GM21717 (cell line): ENCODE results near the gene NRN1.
"Not testable (repeated sequence)": the region's sequence is repeated elsewhere in the genome, so short reads cannot be mapped to it uniquely, and the experiment has no call there.

Experiments
- ATAC-seq: cut with Tn5 transposase; IDR thresholded peaks from one replicate; pipeline ENCODE4 v1.9.1; 2021; ENCODE audit warnings: mild to moderate bottlenecking, moderate library complexity; ENCODE audit not compliant: unreplicated experiment

NRN1 gene

GRCh38 chr6:5984150-5985089 is 22.3 kb downstream of the NRN1 start:
- ATAC-seq = no peak

- no peak for ATAC-seq
Observed at GRCh38 chr6:5981126-5982026, 25.3 kb downstream of the NRN1 start.

GRCh38 chr6:5979650-5980420 is 26.9 kb downstream of the NRN1 start:
- ATAC-seq = no peak

GRCh38 chr6:5976811-5977210 is 29.9 kb downstream of the NRN1 start:
- ATAC-seq = no peak

DNA sequence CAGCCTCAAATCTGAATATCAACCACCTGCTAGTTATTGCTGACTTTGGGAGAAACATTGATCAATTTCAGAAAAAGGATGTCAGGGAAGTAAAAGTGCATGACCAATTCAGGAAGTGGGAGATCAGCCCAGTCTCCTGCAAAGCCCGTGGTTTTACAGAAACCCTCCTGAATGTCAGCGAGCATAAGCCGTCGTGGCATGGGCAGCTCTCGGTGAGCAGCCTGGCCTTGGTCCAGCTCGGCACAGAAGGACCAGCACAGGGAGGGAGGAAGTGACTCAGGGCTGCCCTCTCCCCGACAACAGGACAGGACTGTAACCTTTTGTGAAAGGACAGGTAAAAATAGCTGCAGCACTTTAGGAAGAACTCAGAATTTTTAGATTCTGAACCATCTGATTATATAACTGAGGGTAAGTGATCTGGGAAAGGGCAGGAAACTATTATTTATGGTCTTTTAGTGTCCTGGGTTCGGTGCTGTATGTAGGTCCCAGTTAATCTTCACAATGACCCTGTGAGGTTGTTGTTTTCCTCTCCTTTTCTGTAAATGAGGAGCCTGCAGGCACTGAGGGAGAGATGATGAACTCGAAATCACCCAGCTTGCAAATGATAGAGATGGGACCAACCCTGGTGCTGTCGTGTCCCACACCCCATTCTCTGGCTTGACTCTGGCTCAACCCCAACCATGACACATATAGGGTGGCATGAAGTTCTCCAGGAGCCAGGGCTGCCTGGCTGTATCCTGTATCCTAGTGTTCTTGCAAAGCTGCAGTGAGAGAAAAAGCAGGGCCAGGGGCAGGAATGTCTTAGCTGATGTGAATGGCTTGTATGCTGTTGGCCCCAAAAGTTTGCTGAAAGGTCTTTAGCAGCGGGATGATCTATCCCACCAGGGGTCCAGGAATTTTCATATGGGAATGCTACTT is 37.6 kb downstream of the NRN1 start:
- ATAC-seq = no peak

- ATAC-seq = not testable (repeated sequence)
Observed at GRCh38 chr6:5968036-5968435, 38.7 kb downstream of the NRN1 start.

DNA sequence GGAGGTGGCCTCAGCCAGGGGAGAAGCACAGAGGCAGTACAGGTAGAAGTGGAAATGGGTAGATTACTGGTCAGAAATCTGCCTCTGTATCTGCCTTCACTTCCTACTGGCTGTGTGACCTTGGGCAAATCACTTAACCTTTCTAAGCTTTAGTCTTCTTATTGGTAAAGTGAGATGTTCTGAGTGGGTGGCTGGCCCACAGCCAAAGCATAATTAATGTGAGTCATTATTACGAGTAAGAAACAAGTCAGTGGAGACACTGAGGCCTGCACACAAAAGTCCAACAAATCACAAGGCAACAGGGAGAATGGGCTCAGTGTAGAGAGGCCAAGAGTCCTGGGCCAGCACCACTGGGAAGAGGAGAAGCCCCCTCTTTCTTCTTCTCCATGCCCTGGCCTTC is 39.1 kb downstream of the NRN1 start:
- no peak for ATAC-seq

GRCh38 chr6:5962794-5963193 is 43.9 kb downstream of the NRN1 start:
- no peak for ATAC-seq

DNA sequence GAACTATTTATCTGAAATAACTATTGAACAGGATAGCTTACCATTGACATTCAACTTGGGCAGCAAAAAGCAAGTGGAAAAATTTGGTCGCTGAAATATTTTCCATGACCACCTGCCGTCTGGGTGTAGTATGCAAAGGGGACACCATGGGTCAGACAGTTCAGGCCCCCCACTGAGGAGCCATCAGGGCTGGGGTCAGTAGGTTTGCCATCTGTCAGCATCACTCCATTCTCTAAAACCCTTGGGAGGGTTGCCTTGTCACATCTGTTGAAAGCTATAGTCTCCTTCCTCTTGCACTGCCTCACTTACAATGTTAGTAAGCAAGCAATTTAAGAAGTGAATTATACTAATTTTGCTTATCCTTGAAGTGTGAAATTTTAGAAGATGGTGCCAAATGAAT is 44.9 kb downstream of the NRN1 start:
- ATAC-seq = no peak

GRCh38 chr6:5960456-5960855 is 46.3 kb downstream of the NRN1 start:
- no peak for ATAC-seq

- no peak for ATAC-seq
Observed at GRCh38 chr6:5958921-5959320, 47.8 kb downstream of the NRN1 start.

- no peak for ATAC-seq
Observed at GRCh38 chr6:5956939-5957338, 49.8 kb downstream of the NRN1 start.

DNA sequence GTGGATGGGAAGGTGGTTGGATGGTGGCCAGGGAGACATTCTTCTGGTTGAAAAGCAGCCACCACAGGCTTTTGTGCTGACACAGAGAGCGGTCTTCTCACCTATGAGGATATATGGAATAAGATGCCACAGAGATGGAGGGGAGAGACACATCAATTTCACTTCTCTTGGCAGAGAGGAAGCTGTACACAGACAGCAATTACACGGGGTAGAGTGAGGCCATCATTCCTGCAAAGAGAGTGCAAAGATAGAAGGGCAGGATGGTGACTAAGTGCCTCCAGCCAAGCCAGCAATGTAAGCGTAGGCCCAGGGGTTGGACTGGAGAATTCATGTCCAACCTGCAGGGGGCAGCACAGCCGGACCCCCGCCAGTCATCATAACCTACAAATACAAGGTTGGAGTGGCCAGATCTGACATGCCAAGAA is 56.4 kb downstream of the NRN1 start:
- ATAC-seq = no peak
